ENCODE data around the gene CHST3.

Gene CHST3

DNA sequence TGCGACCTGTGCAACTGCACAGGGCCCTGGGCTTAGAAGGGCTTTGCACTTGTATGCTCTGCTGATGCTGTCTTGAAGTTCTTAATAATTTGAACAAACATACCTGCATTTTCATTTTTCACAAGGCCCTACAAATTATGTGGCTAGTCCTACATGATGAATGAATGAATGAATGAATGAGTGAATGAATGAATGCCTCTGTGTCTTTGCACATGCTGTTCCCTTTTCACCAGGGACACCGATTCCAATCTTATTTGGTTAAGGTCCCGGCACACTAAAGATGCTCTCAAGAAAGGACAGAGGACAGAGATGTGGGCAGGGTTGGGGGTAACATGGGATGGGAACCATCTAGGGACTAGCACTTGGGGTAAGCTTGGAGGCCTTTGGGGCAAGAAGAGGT is 39.4 kb upstream of the CHST3 start (continued):
- TF ChIP-seq, protein P1, sequence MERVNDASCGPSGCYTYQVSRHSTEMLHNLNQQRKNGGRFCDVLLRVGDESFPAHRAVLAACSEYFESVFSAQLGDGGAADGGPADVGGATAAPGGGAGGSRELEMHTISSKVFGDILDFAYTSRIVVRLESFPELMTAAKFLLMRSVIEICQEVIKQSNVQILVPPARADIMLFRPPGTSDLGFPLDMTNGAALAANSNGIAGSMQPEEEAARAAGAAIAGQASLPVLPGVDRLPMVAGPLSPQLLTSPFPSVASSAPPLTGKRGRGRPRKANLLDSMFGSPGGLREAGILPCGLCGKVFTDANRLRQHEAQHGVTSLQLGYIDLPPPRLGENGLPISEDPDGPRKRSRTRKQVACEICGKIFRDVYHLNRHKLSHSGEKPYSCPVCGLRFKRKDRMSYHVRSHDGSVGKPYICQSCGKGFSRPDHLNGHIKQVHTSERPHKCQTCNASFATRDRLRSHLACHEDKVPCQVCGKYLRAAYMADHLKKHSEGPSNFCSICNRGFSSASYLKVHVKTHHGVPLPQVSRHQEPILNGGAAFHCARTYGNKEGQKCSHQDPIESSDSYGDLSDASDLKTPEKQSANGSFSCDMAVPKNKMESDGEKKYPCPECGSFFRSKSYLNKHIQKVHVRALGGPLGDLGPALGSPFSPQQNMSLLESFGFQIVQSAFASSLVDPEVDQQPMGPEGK (CRISPR knock-in tag; IDR thresholded peaks at IDR 0.05; ENCODE audit: borderline replicate concordance), result no peak
- TF ChIP-seq BACH2 (CRISPR knock-in tag; IDR thresholded peaks at IDR 0.05; ENCODE audit: borderline replicate concordance) (no peak), CSDC2 (CRISPR knock-in tag; IDR thresholded peaks at IDR 0.05) (no peak)

- no peak for ATAC-seq
- TF ChIP-seq, protein P1 (CRISPR knock-in tag; IDR thresholded peaks at IDR 0.05; ENCODE audit: borderline replicate concordance), result no peak
- TF ChIP-seq CSRNP3 (CRISPR knock-in tag; IDR thresholded peaks at IDR 0.05) (no peak), BACH2 (CRISPR knock-in tag; IDR thresholded peaks at IDR 0.05; ENCODE audit: borderline replicate concordance) (no peak), CREB5 (CRISPR knock-in tag; IDR thresholded peaks at IDR 0.05; ENCODE audit: low read depth) (no peak), ESRRG (CRISPR knock-in tag; IDR thresholded peaks at IDR 0.05) (no peak), ZFP3 (CRISPR knock-in tag; IDR thresholded peaks at IDR 0.05) (no peak), ZC3H10 (CRISPR knock-in tag; IDR thresholded peaks at IDR 0.05) (no peak), ARNTL (CRISPR knock-in tag; IDR thresholded peaks at IDR 0.05; ENCODE audit: borderline replicate concordance, low read depth) (no peak)
These were observed 37.0 kb upstream of the CHST3 start for GRCh38 chr10:71927159-71927558.

GRCh38 chr10:71927776-71928592 is 36.2 kb upstream of the CHST3 start:
- no peak for ATAC-seq
- TF ChIP-seq ZNF70 (CRISPR knock-in tag; IDR thresholded peaks at IDR 0.05), result no peak
- TF ChIP-seq RARB (CRISPR knock-in tag; IDR thresholded peaks at IDR 0.05), result no peak
- no peak for TF ChIP-seq ISL1 (CRISPR knock-in tag; IDR thresholded peaks at IDR 0.05)

DNA sequence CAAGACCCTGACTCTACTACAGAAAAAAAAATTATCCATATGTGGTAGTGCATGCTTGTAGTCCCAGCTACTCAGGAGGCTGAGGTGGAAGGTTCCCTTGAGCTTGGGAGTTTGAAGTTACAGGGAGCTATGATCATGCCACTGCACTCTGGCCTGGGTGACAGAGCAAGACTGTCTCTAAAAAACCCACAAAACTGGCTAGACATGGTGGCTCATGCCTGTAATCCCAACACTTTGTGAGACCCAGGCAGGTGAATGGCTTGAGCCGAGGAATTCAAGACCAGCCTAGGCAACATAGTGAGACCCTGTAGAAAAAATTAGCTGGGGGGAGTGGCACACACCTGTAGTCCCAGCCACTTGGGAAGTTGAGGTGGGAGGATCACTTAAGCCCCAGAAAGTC is 32.9 kb upstream of the CHST3 start:
- no peak for ATAC-seq
- TF ChIP-seq CREB5 (CRISPR knock-in tag; IDR thresholded peaks at IDR 0.05; ENCODE audit: low read depth) (no peak), TSHZ2 (CRISPR knock-in tag; IDR thresholded peaks at IDR 0.05) (no peak), ZNF70 (CRISPR knock-in tag; IDR thresholded peaks at IDR 0.05) (no peak), POU6F1 (CRISPR knock-in tag; IDR thresholded peaks at IDR 0.05; ENCODE audit: borderline replicate concordance, low read depth) (no peak), BACH2 (CRISPR knock-in tag; IDR thresholded peaks at IDR 0.05; ENCODE audit: borderline replicate concordance) (no peak), GLIS3 (CRISPR knock-in tag; IDR thresholded peaks at IDR 0.05) (no peak), RARB (CRISPR knock-in tag; IDR thresholded peaks at IDR 0.05) (no peak), ZNF8 (CRISPR knock-in tag; IDR thresholded peaks at IDR 0.05) (no peak), TCF4 (CRISPR knock-in tag; IDR thresholded peaks at IDR 0.05; ENCODE audit: borderline replicate concordance) (no peak), TOX (CRISPR knock-in tag; IDR thresholded peaks at IDR 0.05; ENCODE audit: borderline replicate concordance) (no peak), PPARA (CRISPR knock-in tag; IDR thresholded peaks at IDR 0.05; ENCODE audit: borderline replicate concordance) (no peak), ARNTL (CRISPR knock-in tag; IDR thresholded peaks at IDR 0.05; ENCODE audit: borderline replicate concordance, low read depth) (no peak)
- TF ChIP-seq, protein P1 (CRISPR knock-in tag; IDR thresholded peaks at IDR 0.05; ENCODE audit: borderline replicate concordance), result no peak

Data from SK-N-SH treated with all-trans-retinoic acid at 6 μM for 48 hours (cell line).